ENCODE measurements around the gene WWP2. TPM values are rescaled to one million over a fixed set of nuclear protein-coding genes. Genes with fewer than 3 reads are reported as not detected.

Gene WWP2
- total and polyA plus RNA-seq, 2 donors (not counting 3 experiments of a cell fraction or from before 2014, with no cell fraction given), result 17.9 to 44.9 TPM

DNA sequence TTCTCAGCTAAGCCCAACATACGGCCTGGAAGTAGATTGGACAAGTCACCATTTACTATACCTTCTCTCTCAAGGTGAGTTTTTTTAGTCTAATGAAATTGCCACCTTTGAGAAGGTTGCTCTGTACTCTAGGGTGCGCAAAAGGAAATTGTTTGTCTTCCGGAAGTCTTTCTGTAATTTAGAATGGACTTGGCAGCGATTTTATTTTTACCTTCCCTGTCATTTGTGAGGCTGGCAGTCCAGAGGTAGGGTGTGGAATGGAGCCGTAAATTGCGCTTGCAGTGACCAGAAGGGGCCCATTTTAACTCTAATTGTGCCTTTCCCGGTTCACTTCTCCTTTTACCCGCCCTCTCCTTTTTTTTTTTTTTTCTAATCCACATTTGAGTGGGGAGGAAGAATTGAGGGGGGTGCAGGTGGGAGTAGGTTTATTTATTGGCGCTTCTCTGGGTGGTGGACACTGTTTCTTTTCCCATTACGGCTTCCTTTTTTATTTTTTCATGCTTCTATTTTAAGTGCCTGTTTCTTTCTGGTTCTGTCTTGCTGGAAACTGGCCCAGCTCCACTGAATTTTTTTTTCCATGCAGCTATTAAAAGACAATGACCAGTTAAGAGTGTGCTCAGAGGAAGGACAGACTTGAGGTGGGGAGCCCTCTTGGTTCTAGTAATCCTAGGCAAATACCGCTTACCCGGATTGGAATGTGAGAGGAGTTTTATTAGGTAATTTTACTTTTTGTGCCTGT lies 99.3 kb downstream of the WWP2 start:
- Histone ChIP-seq H3K79me2 (ENCODE audit: control insufficient read depth, insufficient read depth, low read length) (no peaks in the 10 kb centered on the region), H3K27ac (ENCODE audit: insufficient read depth, low read depth, low read length) (no peak overlapping the region), H4K20me1 (replicated peaks; ENCODE audit: control insufficient read depth, extremely low read depth, insufficient read depth, low read length) (no peaks in the 10 kb centered on the region), H2AFZ (ENCODE audit: low read depth, low read length) (no peak overlapping the region), H3K36me3 (ENCODE audit: control insufficient read depth in 2 of 2, extremely low read depth in 1 of 2, insufficient read depth in 2 of 2, low read length in 2 of 2) (no peaks in the 10 kb centered on the region), H3K9ac (replicated peaks; ENCODE audit: extremely low read depth, insufficient read depth, low read length) (no peak overlapping the region), H3K4me2 (ENCODE audit: insufficient read depth, low read length) (no peak overlapping the region), H3K27me3 (ENCODE audit: control insufficient read depth in 2 of 2, insufficient read depth in 2 of 2, low read length in 2 of 2) (no peaks in the 10 kb centered on the region), H3K9me1 (replicated peaks; ENCODE audit: control insufficient read depth, extremely low read depth, insufficient read depth, low read length) (no peaks in the 10 kb centered on the region), H3K9me3 (replicated peaks; ENCODE audit: control insufficient read depth, insufficient read depth, low read length) (no peaks in the 10 kb centered on the region), H3K4me3 (replicated peaks in 1 of 3; ENCODE audit: insufficient read depth in 1 of 3, low read depth in 1 of 3, low read length in 3 of 3) (no peak overlapping the region), H3K4me1 (ENCODE audit: control insufficient read depth, extremely low read depth, insufficient read depth, low read length) (no peaks in the 10 kb centered on the region)
- dilution Hi-C loops (cut with MboI; ENCODE audit: extremely low pct_ligation_motif_present, low sequenced_read_pairs) (no loop called here), intact Hi-C loops (cut with micrococcal nuclease) (no loop called here)
- ChIA-PET CTCF (interaction anchor here (2.2 to 3.9 kb wide), 2 partner anchors 13 to 69 kb away, joined by 8 to 30 read pairs; no protein-coding TSS in a partner anchor), POLR2A (no interaction called here)
- no TSS peak for BruUV-seq (replicated peaks)
- FAIRE-seq, result no peak
- peak; percentile 92 for DNase-seq (ENCODE audit: low read depth, low spot score)
- TF ChIP-seq, protein P1, sequence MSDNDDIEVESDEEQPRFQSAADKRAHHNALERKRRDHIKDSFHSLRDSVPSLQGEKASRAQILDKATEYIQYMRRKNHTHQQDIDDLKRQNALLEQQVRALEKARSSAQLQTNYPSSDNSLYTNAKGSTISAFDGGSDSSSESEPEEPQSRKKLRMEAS (IDR thresholded peaks at IDR 0.05; ENCODE audit: insufficient read depth, insufficient read length), result no peak
- TF ChIP-seq POLR2AphosphoS5 (IDR thresholded peaks at IDR 0.05; ENCODE audit: insufficient read depth, low read depth, low read length), result no peak
- no peak for TF ChIP-seq POLR2A (IDR thresholded peaks at IDR 0.05; ENCODE audit: low read depth, low read length)
- TF ChIP-seq, protein P2, sequence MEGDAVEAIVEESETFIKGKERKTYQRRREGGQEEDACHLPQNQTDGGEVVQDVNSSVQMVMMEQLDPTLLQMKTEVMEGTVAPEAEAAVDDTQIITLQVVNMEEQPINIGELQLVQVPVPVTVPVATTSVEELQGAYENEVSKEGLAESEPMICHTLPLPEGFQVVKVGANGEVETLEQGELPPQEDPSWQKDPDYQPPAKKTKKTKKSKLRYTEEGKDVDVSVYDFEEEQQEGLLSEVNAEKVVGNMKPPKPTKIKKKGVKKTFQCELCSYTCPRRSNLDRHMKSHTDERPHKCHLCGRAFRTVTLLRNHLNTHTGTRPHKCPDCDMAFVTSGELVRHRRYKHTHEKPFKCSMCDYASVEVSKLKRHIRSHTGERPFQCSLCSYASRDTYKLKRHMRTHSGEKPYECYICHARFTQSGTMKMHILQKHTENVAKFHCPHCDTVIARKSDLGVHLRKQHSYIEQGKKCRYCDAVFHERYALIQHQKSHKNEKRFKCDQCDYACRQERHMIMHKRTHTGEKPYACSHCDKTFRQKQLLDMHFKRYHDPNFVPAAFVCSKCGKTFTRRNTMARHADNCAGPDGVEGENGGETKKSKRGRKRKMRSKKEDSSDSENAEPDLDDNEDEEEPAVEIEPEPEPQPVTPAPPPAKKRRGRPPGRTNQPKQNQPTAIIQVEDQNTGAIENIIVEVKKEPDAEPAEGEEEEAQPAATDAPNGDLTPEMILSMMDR (IDR thresholded peaks at IDR 0.05; ENCODE audit: extremely low read depth in 1 of 2, insufficient read depth in 1 of 2, low read depth in 1 of 2, low read length in 2 of 2), result no peak
- no peak for TF ChIP-seq EZH2 (IDR thresholded peaks at IDR 0.05; ENCODE audit: borderline replicate concordance, low read depth, low read length, severe bottlenecking)
- no peak for TF ChIP-seq FOS (IDR thresholded peaks at IDR 0.05; ENCODE audit: borderline replicate concordance, insufficient read depth, low read length)
- no peak for TF ChIP-seq GATA2 (IDR thresholded peaks at IDR 0.05; ENCODE audit: insufficient read depth, insufficient read length, low read depth, low read length)
- no peak for TF ChIP-seq MYC (IDR thresholded peaks at IDR 0.05; ENCODE audit: low read depth, low read length)
- no peak for TF ChIP-seq JUN (IDR thresholded peaks at IDR 0.05; ENCODE audit: borderline replicate concordance, insufficient read depth, insufficient read length, low read depth)

All from endothelial cell of umbilical vein (primary cell).